ENCODE data around the gene ACOX3. TPM values are rescaled to one million over a fixed set of nuclear protein-coding genes. Genes with fewer than 3 reads are reported as not detected.

ACOX3 gene
- total RNA-seq, 1 donor from 2014 or later = 34.0 TPM

DNA sequence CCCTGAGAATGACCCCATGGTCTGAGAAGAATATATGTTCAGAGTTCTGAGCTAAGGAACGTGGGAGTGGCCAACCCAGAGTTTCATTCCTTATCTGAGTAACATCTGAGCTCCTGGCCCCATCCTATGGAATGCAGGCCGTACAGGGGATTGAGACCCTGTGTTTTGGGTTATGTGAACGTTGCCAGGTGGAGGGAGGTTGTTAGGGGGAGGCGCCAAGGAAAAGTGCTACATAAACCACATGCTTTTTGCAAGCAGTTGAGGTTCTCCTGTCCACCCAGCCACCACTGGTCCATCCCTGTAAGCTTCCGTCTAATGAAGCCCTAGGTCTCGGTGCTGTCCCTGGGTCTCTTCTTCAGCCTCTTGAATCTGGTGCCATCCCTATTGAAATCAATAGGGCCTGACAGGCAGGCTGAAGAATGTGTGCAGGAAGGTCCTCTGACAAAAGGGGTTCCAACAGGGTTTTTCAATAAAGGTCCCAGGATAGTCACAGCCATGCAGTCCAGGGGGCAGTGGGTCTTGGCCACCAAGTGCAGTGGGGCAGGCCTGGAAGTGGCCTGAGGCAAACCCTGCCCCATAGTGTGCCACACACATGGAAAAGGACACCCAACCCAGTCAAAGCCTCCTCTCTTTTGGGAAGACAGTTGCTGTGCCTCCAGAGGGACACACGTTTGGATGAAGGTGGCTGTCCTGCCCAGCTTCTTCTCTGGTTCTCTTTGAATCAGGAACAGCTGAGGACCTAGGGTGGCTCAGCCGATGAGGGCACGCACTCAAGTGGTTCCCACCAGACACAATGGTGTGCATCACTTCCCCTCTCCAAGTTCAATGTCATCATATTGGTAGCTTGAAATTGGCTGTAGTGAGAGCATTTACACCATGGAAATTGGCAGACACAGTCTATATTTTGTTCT lies 117.5 kb downstream of the ACOX3 start:
- Mint-ChIP-seq H3K36me3 (no peaks in the 10 kb centered on the region), H3K4me3 (no peak overlapping the region), H3K9me3 (no peaks in the 10 kb centered on the region), H3K27me3 (no peaks in the 10 kb centered on the region), H3K4me1 (ENCODE audit: unreplicated experiment) (peaks cover under 1% of the 10 kb centered on the region), H3K27ac (no peak overlapping the region)
- no peak for TF ChIP-seq CTCF (conservative IDR thresholded peaks at IDR 0.05)
- DNase-seq (ENCODE audit: extremely low spot score, unreplicated experiment) = peak; percentile 44

GRCh38 chr4:8321771-8322170 lies 118.8 kb downstream of the ACOX3 start:
- peaks cover 4% of the 10 kb centered on the region for H3K4me1 Mint-ChIP-seq (ENCODE audit: unreplicated experiment)

GRCh38 chr4:8321220-8321619 lies 119.3 kb downstream of the ACOX3 start:
- no peak for TF ChIP-seq CTCF (conservative IDR thresholded peaks at IDR 0.05)
- peaks cover 5% of the 10 kb centered on the region for H3K4me1 Mint-ChIP-seq (ENCODE audit: unreplicated experiment)
- H3K4me3 Mint-ChIP-seq = no peak overlapping the region
- no peaks in the 10 kb centered on the region for H3K27me3 Mint-ChIP-seq
- no peaks in the 10 kb centered on the region for H3K9me3 Mint-ChIP-seq
- no peak overlapping the region for H3K27ac Mint-ChIP-seq
- no peaks in the 10 kb centered on the region for H3K36me3 Mint-ChIP-seq
- no peak for DNase-seq (ENCODE audit: extremely low spot score, unreplicated experiment)

More at GRCh38 chr4:8321771-8322170, 118.8 kb downstream of the ACOX3 start:
- no peak for DNase-seq (ENCODE audit: extremely low spot score, unreplicated experiment)
- Mint-ChIP-seq H3K27ac (no peak overlapping the region), H3K9me3 (no peaks in the 10 kb centered on the region), H3K27me3 (no peaks in the 10 kb centered on the region), H3K4me3 (no peak overlapping the region), H3K36me3 (no peaks in the 10 kb centered on the region)
- TF ChIP-seq CTCF (conservative IDR thresholded peaks at IDR 0.05) = no peak

- no peak overlapping the region for H3K4me3 Mint-ChIP-seq
Observed at GRCh38 chr4:8320386-8320750, 120.2 kb downstream of the ACOX3 start.

GRCh38 chr4:8319731-8320385 lies 120.7 kb downstream of the ACOX3 start:
- no peaks in the 10 kb centered on the region for H3K9me3 Mint-ChIP-seq
- no peaks in the 10 kb centered on the region for H3K36me3 Mint-ChIP-seq
- TF ChIP-seq CTCF (conservative IDR thresholded peaks at IDR 0.05) = no peak
- H3K4me3 Mint-ChIP-seq = no peak overlapping the region
- H3K27ac Mint-ChIP-seq = no peak overlapping the region
- peaks cover 18% of the 10 kb centered on the region for H3K4me1 Mint-ChIP-seq (ENCODE audit: unreplicated experiment)
- DNase-seq (ENCODE audit: extremely low spot score, unreplicated experiment) = no peak
- H3K27me3 Mint-ChIP-seq = no peaks in the 10 kb centered on the region

More at GRCh38 chr4:8320386-8320750, 120.2 kb downstream of the ACOX3 start:
- Mint-ChIP-seq H3K4me1 (ENCODE audit: unreplicated experiment) (peaks cover 13% of the 10 kb centered on the region), H3K9me3 (no peaks in the 10 kb centered on the region), H3K27me3 (no peaks in the 10 kb centered on the region), H3K36me3 (no peaks in the 10 kb centered on the region), H3K27ac (no peak overlapping the region)
- DNase-seq (ENCODE audit: extremely low spot score, unreplicated experiment) = peak; percentile 47
- no peak for TF ChIP-seq CTCF (conservative IDR thresholded peaks at IDR 0.05)
